NCI-H2081 (cell line): Measurements from ENCODE around the gene SAA2.
"Not testable (repeated sequence)": the region's sequence is repeated elsewhere in the genome, so short reads cannot be mapped to it uniquely, and the experiment has no call there.

ENCODE experiments used
- DNase-seq, 2 experiments: peaks; one replicate each; lab custom pipeline; 2025; lab: John Stamatoyannopoulos, UW

The SAA2 gene

GRCh38 chr11:18247191-18247581, 1.3 kb downstream of the SAA2 start:
- DNase-seq, result not testable (repeated sequence)

GRCh38 chr11:18246379-18247190, 1.9 kb downstream of the SAA2 start:
- not testable (repeated sequence) for DNase-seq

- DNase-seq, result no peak
Measured at GRCh38 chr11:18245396-18245795, 3.1 kb downstream of the SAA2 start.

GRCh38 chr11:18243783-18244362, 4.6 kb downstream of the SAA2 start:
- DNase-seq, result peak; percentile 19 to 49

- DNase-seq, result no peak
Measured at GRCh38 chr11:18239655-18240054, 8.8 kb downstream of the SAA2 start.

GRCh38 chr11:18236664-18237356, 11.7 kb downstream of the SAA2 start, which contains the start of gene SAA4:
Gene SAA4, minus strand, starts transcription at chr11:18236802. Its CDS starts 876 bp downstream, at chr11:18235926.
- DNase-seq, result no peak

GRCh38 chr11:18235394-18236334, 12.8 kb downstream of the SAA2 start:
- no peak for DNase-seq

GRCh38 chr11:18233912-18234311, 14.6 kb downstream of the SAA2 start:
- DNase-seq, result no peak

- DNase-seq, result no peak
Measured at GRCh38 chr11:18230859-18231258, 17.6 kb downstream of the SAA2 start.

GRCh38 chr11:18229501-18229900, 19.0 kb downstream of the SAA2 start:
- no peak for DNase-seq

- no peak for DNase-seq
Measured at GRCh38 chr11:18225913-18226312, 22.6 kb downstream of the SAA2 start.

- no peak for DNase-seq
Measured at GRCh38 chr11:18223591-18224387, 24.7 kb downstream of the SAA2 start.

GRCh38 chr11:18222814-18223421, 25.6 kb downstream of the SAA2 start:
- no peak for DNase-seq

- DNase-seq, result no peak
Measured at GRCh38 chr11:18221274-18221876, 27.1 kb downstream of the SAA2 start.

GRCh38 chr11:18209058-18209457, 39.4 kb downstream of the SAA2 start:
- no peak for DNase-seq

GRCh38 chr11:18204771-18205170, 43.7 kb downstream of the SAA2 start:
- no peak for DNase-seq

GRCh38 chr11:18204220-18204619, 44.2 kb downstream of the SAA2 start:
- no peak for DNase-seq

GRCh38 chr11:18203723-18204122, 44.7 kb downstream of the SAA2 start:
- DNase-seq, result peak in 1 of 2 experiments; percentile 33

GRCh38 chr11:18197738-18198137, 50.7 kb downstream of the SAA2 start:
- not testable (repeated sequence) for DNase-seq

GRCh38 chr11:18196532-18196931, 51.9 kb downstream of the SAA2 start:
- DNase-seq, result no peak
